ENCODE results near the gene NTN4. TPM values are rescaled to one million over a fixed set of nuclear protein-coding genes. Genes with fewer than 3 reads are reported as not detected.

Gene NTN4
- total RNA-seq, 1 experiment from 2014 or later = 0.17 TPM

GRCh38 chr12:95762123-95762785 lies 28.3 kb downstream of the NTN4 start:
- Histone ChIP-seq H3K4me1 (ENCODE audit: insufficient read depth, low read length) (no peaks in the 10 kb centered on the region), H3K27ac (ENCODE audit: insufficient read length, low read depth, low read length) (no peak overlapping the region), H3K18ac (ENCODE audit: insufficient read length, low read depth, low read length) (no peak overlapping the region), H3K56ac (ENCODE audit: insufficient read length, low read depth, low read length) (no peak overlapping the region), H3K9ac (ENCODE audit: extremely low read depth, insufficient read length, low read length) (no peak overlapping the region), H3K79me1 (ENCODE audit: insufficient read depth, low read depth, low read length, poor library complexity, severe bottlenecking) (no peaks in the 10 kb centered on the region), H4K5ac (ENCODE audit: insufficient read length, low read depth, low read length) (no peak overlapping the region), H3K4me2 (ENCODE audit: insufficient read depth, insufficient read length, low read length) (no peak overlapping the region), H3K9me3 (ENCODE audit: control insufficient read depth, low read depth, low read length) (no peaks in the 10 kb centered on the region), H3K23ac (ENCODE audit: insufficient read length, low read depth, low read length) (no peak overlapping the region), H4K20me1 (ENCODE audit: control insufficient read depth, insufficient read depth, insufficient read length) (no peaks in the 10 kb centered on the region), H2BK12ac (ENCODE audit: insufficient read length, low read depth, low read length) (no peak overlapping the region), H2BK5ac (ENCODE audit: insufficient read length, low read length) (no peak overlapping the region), H4K91ac (ENCODE audit: insufficient read length, low read depth, low read length) (no peak overlapping the region), H3K23me2 (ENCODE audit: insufficient read length, low read depth, low read length, poor library complexity, severe bottlenecking) (no peaks in the 10 kb centered on the region), H3K79me2 (ENCODE audit: insufficient read depth, low read length) (no peaks in the 10 kb centered on the region), H2BK15ac (ENCODE audit: low read depth, low read length) (no peak overlapping the region), H3T11ph (ENCODE audit: low read length) (no peak overlapping the region), H2AK5ac (ENCODE audit: insufficient read length, low read length) (no peak overlapping the region), H4K8ac (replicated peaks; ENCODE audit: insufficient read length, low read depth, low read length) (no peak overlapping the region), H3K4ac (ENCODE audit: low read depth, low read length) (no peak overlapping the region), H3K27me3 (ENCODE audit: insufficient read depth, low read length) (no peaks in the 10 kb centered on the region), H2BK120ac (ENCODE audit: low read depth, low read length, poor library complexity, severe bottlenecking) (no peak overlapping the region), H2AFZ (ENCODE audit: low read length) (no peak overlapping the region), H2BK20ac (ENCODE audit: low read depth, low read length, poor library complexity, severe bottlenecking) (no peak overlapping the region), H3K14ac (ENCODE audit: insufficient read depth, low read length) (no peak overlapping the region)
- no CpG with 5 or more reads among the region's 3 CpGs for WGBS (ENCODE audit: extremely low coverage, insufficient read length, low lambda C conversion rate)
- H3K27me3 Mint-ChIP-seq (ENCODE audit: low read depth) = no peaks in the 10 kb centered on the region
- no peak overlapping the region for H3K4me3 Mint-ChIP-seq
- H3K36me3 Mint-ChIP-seq (ENCODE audit: insufficient read depth in 1 of 3, low read depth in 3 of 3) = no peaks in the 10 kb centered on the region; a peak in 1 of 7 replicates
- peaks cover 2 to 14% of the 10 kb centered on the region in 2 experiments; a peak in 2 of 4 replicates for H3K4me1 Mint-ChIP-seq
- DNase-seq = no peak
- no peak overlapping the region for H3K27ac Mint-ChIP-seq
- H3K9me3 Mint-ChIP-seq = peaks cover 0 to 3% of the 10 kb centered on the region in 2 experiments; a peak in 1 of 5 replicates
- TF ChIP-seq, protein P1, sequence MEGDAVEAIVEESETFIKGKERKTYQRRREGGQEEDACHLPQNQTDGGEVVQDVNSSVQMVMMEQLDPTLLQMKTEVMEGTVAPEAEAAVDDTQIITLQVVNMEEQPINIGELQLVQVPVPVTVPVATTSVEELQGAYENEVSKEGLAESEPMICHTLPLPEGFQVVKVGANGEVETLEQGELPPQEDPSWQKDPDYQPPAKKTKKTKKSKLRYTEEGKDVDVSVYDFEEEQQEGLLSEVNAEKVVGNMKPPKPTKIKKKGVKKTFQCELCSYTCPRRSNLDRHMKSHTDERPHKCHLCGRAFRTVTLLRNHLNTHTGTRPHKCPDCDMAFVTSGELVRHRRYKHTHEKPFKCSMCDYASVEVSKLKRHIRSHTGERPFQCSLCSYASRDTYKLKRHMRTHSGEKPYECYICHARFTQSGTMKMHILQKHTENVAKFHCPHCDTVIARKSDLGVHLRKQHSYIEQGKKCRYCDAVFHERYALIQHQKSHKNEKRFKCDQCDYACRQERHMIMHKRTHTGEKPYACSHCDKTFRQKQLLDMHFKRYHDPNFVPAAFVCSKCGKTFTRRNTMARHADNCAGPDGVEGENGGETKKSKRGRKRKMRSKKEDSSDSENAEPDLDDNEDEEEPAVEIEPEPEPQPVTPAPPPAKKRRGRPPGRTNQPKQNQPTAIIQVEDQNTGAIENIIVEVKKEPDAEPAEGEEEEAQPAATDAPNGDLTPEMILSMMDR (conservative IDR thresholded peaks at IDR 0.05) = no peak
